B cell (primary cell): Measurements from ENCODE around the gene CUL3.

Experiments used
- EZH2 ChIP-seq: IDR thresholded peaks from 2 replicates; pipeline ENCODE4 v1.6.1; 2012; ENCODE audit warnings: borderline replicate concordance, low read depth, mild to moderate bottlenecking, moderate library complexity, low read length; ENCODE audit not compliant: insufficient read depth, poor library complexity, severe bottlenecking
- TF ChIP-seq, protein P1 (sequence below): fragments of 200-600 bp; IDR thresholded peaks from one replicate; pipeline ENCODE4 v1.8.0; 2022; ENCODE audit warnings: antibody characterized with exemption, mild to moderate bottlenecking

DNA sequence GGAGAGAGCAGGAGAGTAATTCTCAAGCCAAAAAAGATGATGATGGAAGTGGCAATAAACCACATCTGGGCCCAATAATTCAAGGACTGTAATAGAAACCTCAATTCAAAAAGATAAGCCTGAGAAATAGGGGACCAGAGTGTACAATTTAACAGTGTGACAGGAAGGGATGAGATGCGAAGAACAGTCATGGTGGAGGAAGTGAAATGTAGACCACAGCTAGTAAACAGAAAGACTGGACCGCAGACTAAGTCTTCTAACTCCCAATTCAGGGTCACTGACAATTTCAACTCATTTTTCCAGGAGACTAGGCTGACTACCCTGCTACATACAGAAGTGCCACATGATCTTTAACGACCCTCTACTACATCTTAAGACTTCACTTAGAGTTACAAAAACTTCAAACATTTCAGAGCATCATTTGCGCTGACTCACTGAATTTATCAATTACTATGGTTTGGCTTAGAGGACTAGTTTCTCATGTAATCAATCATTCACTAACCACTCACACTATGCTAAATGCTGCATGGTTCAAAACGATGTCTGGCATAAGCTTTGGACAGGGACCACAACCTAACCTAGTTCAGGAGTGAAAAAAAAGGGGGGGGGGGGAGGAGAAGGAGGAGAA is 9.0 kb downstream of the CUL3 start:
- TF ChIP-seq, protein P1, sequence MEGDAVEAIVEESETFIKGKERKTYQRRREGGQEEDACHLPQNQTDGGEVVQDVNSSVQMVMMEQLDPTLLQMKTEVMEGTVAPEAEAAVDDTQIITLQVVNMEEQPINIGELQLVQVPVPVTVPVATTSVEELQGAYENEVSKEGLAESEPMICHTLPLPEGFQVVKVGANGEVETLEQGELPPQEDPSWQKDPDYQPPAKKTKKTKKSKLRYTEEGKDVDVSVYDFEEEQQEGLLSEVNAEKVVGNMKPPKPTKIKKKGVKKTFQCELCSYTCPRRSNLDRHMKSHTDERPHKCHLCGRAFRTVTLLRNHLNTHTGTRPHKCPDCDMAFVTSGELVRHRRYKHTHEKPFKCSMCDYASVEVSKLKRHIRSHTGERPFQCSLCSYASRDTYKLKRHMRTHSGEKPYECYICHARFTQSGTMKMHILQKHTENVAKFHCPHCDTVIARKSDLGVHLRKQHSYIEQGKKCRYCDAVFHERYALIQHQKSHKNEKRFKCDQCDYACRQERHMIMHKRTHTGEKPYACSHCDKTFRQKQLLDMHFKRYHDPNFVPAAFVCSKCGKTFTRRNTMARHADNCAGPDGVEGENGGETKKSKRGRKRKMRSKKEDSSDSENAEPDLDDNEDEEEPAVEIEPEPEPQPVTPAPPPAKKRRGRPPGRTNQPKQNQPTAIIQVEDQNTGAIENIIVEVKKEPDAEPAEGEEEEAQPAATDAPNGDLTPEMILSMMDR = no peak
- TF ChIP-seq EZH2 = no peak
